ENCODE results near the gene FAM180A. TPM values are rescaled to one million over a fixed set of nuclear protein-coding genes. Genes with fewer than 3 reads are reported as not detected.

Gene FAM180A
- total RNA-seq, result 0.18 and 0.49 TPM in 2 replicates

GRCh38 chr7:135748770-135749169 lies at the start of gene FAM180A:
FAM180A (minus strand) TSS chr7:135748813; CDS start chr7:135748580, 233 bp downstream.

DNA sequence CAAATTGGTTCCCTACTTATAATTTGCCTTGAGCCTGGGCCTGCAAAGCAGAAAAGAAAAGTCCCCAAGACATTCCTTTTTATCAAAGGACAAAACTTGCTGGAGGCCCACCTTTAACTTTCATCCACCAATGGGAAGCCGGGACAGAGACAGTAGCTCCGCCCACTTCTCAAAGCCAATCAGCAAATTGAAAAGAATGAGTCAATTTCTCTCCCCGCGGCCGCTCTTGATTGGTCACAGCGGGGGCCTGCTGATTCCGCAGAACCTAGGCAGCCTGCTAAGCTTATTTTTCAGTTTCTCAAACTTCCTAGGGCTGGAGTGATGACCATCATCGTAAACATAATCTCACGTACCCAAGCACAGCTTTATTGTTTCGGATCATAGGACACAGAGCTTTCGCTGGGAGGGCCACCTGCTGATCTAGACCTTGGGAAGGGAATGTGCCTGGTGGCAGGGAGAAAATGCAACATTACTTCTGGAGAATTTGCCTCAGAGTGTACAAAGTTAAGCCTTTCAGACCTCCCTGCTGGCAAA lies 20.4 kb downstream of the FAM180A start, which contains the start of gene SLC13A4:
Gene SLC13A4 (minus strand): TSS at position 51 of the 534 bp plus-strand sequence. CDS start 690 bp downstream, outside the sequence.

Other genes with a start within 250 kb of the FAM180A start
- gene CNOT4, start 238.7 kb downstream of the FAM180A start, total RNA-seq, result 7.2 and 10.9 TPM in 2 replicates
- gene NUP205, start 190.9 kb downstream of the FAM180A start, total RNA-seq, result 30.0 and 31.6 TPM in 2 replicates
- gene STMP1, start 86.3 kb downstream of the FAM180A start, total RNA-seq, result 8.5 and 11.3 TPM in 2 replicates
- not detected in 2 replicates for gene SLC13A4, start 20.6 kb downstream of the FAM180A start, total RNA-seq
- 110 and 125 TPM in 2 replicates for gene MTPN, start 228.5 kb upstream of the FAM180A start, total RNA-seq

All from cardiac atrium fibroblast (primary cell).